DND-41 (cell line): Measurements from ENCODE around the gene ACOXL.

Experiments used
- CTCF ChIP-seq: IDR thresholded peaks from 2 replicates; pipeline ENCODE4 v1.5.1; 2012; ENCODE audit warnings: borderline replicate concordance, low read length, moderate library complexity, mild to moderate bottlenecking; ENCODE audit not compliant: poor library complexity, severe bottlenecking; ENCODE audit errors: extremely low read depth
- EZH2 ChIP-seq: IDR thresholded peaks from 3 replicates; pipeline ENCODE4 v1.6.1; 2012; ENCODE audit warnings: borderline replicate concordance, low read depth, mild to moderate bottlenecking, moderate library complexity, low read length, inconsistent platforms; ENCODE audit not compliant: severe bottlenecking

- no peak for TF ChIP-seq CTCF
- no peak for TF ChIP-seq EZH2
These were observed 7.6 kb upstream of the ACOXL start for GRCh38 chr2:110724820-110725219.
